Stimulated activated CD8-positive, alpha-beta memory T cell treated with anti-CD3 and anti-CD28 coated beads, Interleukin-2, amount 100 ng/mL, for 1 hour (primary cell): ENCODE data around the gene SAMD3.
"Not testable (repeated sequence)": the region's sequence is repeated elsewhere in the genome, so short reads cannot be mapped to it uniquely, and the experiment has no call there.

Source experiments
- DNase-seq, 2 donors: peaks; one replicate each; pipeline ENCODE4 v3.0.0-alpha.2; 2020; ENCODE audit warnings: low read depth in 2 of 2

The SAMD3 gene

GRCh38 chr6:130132286-130132701 is 90.5 kb downstream of the SAMD3 start:
- peak; percentile 31 to 33 for DNase-seq

GRCh38 chr6:130129762-130130246 is 92.9 kb downstream of the SAMD3 start:
- DNase-seq: no peak

- no peak for DNase-seq
Observed at GRCh38 chr6:130128326-130128725, 94.4 kb downstream of the SAMD3 start.

DNA sequence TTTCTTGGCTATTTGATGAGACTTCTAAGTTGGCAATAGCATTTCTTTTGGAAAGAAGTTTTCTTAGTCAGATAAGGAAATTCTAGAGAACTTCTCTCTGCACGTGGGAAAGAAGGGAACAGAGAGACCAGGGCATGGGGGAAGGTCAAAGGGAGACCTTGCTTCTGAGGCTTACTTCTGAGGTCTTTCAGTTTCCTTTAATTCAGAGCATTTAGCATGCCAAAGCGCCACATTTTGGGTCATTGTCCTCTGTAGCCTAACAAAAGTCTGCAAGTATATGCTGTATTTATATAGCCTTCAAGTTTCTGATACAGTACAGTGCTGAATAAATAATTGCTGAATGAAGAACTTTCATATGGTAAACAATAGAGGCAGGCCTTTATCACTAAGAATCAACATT is 95.6 kb downstream of the SAMD3 start:
- DNase-seq: no peak

- no peak for DNase-seq
Observed at GRCh38 chr6:130122243-130122642, 100.5 kb downstream of the SAMD3 start.

- no peak for DNase-seq
Observed at GRCh38 chr6:130120731-130121130, 102.0 kb downstream of the SAMD3 start.

DNA sequence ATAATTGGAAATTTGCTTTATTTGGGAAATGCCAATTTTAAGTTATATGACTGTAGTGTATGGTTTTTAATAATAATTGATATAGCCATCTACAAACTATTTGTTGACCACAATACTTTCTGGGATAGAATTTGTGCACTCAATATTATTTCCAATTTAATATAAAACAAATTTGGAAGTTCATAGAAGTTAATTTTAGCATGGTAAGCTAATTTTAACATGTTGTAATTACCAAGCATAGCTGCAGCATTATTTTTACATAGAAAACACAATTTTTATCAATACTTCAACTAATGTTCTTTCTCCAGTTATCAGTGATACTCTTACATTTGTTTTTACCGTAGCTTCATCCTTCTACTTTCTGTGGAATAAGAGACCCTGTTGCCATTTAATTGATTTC is 103.5 kb downstream of the SAMD3 start:
- DNase-seq: no peak

DNA sequence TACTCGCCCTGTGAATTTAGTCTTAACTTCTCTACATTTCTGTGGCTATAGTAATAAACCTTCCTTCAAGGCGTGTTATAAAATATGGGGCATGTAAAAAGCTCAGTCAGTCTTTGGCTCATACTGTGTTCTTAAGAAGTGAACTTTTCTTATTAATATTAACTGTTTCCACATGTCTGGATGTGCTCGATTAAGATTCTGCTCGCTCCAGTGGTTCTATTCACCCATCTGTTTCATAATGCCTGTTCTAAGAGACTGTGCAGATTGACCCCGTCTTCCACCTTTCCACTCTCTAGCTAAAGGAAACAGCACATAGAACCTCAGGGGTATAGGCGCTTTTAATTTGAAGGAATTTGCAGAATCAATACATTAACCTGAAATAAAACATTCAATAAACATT is 104.5 kb downstream of the SAMD3 start:
- DNase-seq: no peak

DNA sequence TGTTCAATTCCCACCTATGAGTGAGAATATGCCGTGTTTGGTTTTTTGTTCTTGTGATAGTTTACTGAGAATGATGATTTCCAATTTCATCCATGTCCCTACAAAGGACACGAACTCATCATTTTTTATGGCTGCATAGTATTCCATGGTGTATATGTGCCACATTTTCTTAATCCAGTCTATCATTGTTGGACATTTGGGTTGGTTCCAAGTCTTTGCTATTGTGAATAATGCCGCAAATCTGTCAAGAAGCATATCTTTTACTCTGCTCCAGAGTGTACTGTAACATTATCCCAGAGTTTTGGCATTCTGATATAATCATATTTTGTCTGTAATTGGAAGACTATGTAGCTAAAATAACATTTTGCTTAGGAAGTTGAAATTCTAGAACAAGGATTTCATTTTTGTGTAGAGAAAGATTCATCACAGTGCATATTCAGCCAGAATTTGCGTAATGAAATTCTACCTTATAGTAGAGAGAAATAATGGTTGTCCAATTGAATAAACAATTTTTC is 105.5 kb downstream of the SAMD3 start:
- not testable (repeated sequence) for DNase-seq

DNA sequence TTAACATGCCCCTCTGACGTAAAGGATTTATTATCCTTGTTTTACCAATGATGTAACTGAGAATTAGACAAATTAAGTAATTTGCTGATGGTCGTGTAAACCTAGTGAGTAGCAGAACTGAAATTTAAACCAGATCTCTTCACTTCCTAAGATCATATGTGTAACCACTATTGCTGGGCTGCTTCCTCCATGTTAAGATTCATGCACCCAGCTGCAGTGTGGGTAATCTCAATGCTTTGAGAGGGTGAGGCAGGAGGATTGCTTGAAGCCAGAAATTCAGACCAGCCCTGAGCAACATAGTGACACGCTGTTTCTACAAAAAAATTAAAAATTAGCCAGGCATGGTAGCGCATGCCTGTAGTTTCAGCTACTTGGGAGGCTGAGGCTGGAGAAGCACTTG is 106.5 kb downstream of the SAMD3 start:
- no peak for DNase-seq

DNA sequence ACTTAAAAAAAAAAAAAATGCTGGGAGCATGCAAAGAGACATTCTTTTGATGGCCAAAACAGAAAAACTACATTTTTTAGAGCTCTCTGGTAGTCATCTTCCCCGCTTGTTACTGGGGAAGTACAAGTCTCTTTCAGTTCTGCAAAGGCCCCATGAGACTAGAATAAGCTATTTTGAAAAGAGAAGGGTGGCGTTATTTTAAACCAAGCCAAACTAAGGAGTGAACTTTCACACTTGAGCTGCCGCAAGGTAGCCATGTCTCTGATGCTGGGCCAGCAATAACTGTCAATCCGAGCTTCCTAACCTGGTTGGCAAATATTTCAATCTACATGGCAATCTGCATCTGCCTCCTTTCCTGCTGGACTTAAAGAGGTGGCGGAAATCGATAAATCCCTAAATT is 107.7 kb downstream of the SAMD3 start:
- DNase-seq: no peak

GRCh38 chr6:130113201-130113710 is 109.5 kb downstream of the SAMD3 start:
- no peak for DNase-seq

- DNase-seq: no peak
Observed at GRCh38 chr6:130111031-130111430, 111.7 kb downstream of the SAMD3 start.

- no peak for DNase-seq
Observed at GRCh38 chr6:130107710-130108109, 115.0 kb downstream of the SAMD3 start.

DNA sequence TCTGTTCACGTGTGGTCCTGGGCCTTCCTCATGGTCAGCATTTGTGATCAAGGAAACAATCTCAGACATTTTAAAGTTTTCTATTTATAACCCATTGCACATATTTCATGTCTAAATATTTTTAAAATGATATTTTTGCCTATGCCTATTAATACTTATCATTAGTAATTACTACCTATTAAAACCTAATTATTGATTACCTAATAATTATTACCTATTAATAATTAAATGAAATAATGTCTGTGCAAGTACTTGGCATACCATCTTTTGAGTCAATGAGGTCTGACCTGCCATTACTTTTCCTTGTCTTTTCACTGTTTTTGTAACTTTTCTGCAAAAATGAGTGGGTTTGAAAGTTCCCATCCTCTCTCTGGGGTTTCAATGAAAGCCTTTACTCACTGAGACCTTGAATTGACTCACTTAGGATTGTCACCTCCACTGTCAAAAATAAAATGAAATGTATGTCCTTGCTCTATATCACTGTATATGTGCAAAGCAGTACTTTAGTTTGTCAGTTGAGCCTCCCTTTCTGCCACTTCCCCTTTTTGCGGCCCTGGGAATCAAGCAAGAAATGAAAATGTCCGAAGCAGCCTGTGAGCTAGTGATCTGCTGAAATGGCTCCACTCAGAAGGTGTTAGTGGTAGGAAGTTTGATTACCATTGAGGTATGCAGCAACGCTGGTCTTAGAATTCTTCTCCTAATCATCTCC is 116.6 kb downstream of the SAMD3 start:
- no peak for DNase-seq

DNA sequence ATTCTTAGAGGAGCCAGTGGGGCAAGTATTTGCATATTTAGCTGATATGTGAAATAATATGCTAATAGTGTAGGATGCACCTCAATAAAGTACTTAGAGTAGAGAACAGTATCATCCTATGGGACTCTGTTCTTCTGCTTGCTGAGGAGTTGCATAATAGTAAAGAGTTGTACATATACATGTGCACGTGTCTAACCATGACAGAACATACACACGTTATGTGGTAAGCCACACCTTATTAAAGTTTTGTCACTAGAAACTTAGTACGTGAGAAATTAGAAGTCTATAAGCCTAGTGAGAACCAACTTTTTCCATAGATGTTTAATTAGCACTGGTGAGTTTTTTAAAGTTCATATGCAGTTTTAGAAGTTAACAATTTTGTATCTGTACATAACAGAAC is 123.6 kb downstream of the SAMD3 start:
- DNase-seq: no peak

DNA sequence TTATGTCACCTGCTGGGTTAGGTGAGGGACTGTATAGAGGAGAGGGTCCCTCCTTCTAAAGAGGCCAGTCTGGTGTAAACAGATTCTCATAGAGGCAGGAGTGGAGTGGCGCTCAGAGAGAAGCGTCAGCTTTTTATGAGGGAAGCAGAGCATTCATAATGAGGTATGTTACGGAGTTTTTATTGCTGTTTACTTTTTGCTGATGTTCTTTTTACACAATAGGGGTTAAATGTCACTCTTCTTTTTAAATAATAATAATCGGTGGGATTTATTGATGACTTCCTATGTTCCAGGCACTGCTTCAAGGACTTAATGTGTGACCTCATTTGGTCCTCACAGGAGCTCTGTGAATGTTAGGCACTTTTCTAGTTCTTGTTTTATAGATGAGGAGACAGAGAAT is 124.4 kb downstream of the SAMD3 start:
- DNase-seq: no peak
